Liver (tissue), 9 donors: Measurements from ENCODE around the gene PFDN4. TPM values are rescaled to one million over a fixed set of nuclear protein-coding genes. Genes with fewer than 3 reads are reported as not detected.

Source experiments
- DNase-seq: peaks from one replicate; pipeline ENCODE4 v3.0.0-alpha.2; 2017; ENCODE audit warnings: low spot score
- H3K27ac ChIP-seq, 2 donors: one replicate each; pipeline ENCODE4 v1.7.0; 2013; ENCODE audit warnings: inconsistent platforms in 2 of 2, low read length in 2 of 2, control low read depth in 1 of 2, low read depth in 1 of 2, mild to moderate bottlenecking in 1 of 2
- H3K27me3 ChIP-seq, 4 donors: one replicate each; pipeline versions ENCODE4 v1.6.1 to v1.7.0; 2013; ENCODE audit warnings: low read length in 3 of 4, inconsistent platforms in 1 of 4, mild to moderate bottlenecking in 1 of 4, moderate library complexity in 1 of 4; ENCODE audit not compliant: control insufficient read depth in 4 of 4, insufficient read depth in 4 of 4
- H3K36me3 ChIP-seq, 4 donors: one replicate each; pipeline versions ENCODE4 v1.6.1 to v1.7.0; 2013; ENCODE audit warnings: low read length in 3 of 4, mild to moderate bottlenecking in 3 of 4, low read depth in 1 of 4, moderate library complexity in 1 of 4; ENCODE audit not compliant: control insufficient read depth in 4 of 4, insufficient read depth in 3 of 4
- H3K4me1 ChIP-seq, 4 donors: one replicate each; pipeline versions ENCODE4 v1.6.1 to v1.7.0; 2013; ENCODE audit warnings: low read length in 3 of 4, mild to moderate bottlenecking in 3 of 4, moderate library complexity in 1 of 4; ENCODE audit not compliant: control insufficient read depth in 4 of 4, insufficient read depth in 4 of 4
- H3K4me3 ChIP-seq, 3 donors: one replicate each; pipeline versions ENCODE4 v1.6.1 to v1.7.0; 2013; ENCODE audit warnings: low read length in 3 of 3, control low read depth in 1 of 3, low read depth in 1 of 3, mild to moderate bottlenecking in 1 of 3
- H3K9ac ChIP-seq, 2 donors: one replicate each; pipeline ENCODE4 v1.7.0; 2013; ENCODE audit warnings: low read length in 2 of 2, mild to moderate bottlenecking in 2 of 2, moderate library complexity in 2 of 2, control low read depth in 1 of 2, low read depth in 1 of 2
- H3K9me3 ChIP-seq, 4 donors: one replicate each; pipeline versions ENCODE4 v1.6.1 to v1.7.0; 2013; ENCODE audit warnings: low read length in 3 of 4; ENCODE audit not compliant: control insufficient read depth in 4 of 4
- HNF4A ChIP-seq, 2 donors: conservative IDR thresholded peaks; 2 replicates each; pipeline ENCODE4 v1.6.1; 2016; ENCODE audit warnings: antibody characterized with exemption in 2 of 2, mild to moderate bottlenecking in 2 of 2
- JUND ChIP-seq, 2 donors: IDR thresholded peaks; 2 replicates each; pipeline ENCODE4 v1.6.1; 2016; ENCODE audit warnings: antibody characterized with exemption in 2 of 2
- RXRA ChIP-seq, 2 donors: IDR thresholded peaks; 2 replicates each; pipeline ENCODE4 v1.6.1; 2017 to 2018; ENCODE audit warnings: antibody characterized with exemption in 2 of 2, mild to moderate bottlenecking in 1 of 2
- WGBS: extraction: QIAGEN DNeasy Blood & Tissue Kit; methylation state at CpG from one replicate; pipeline ENCODE4 v1.1.7; 2013; 5-methylcytosine and 5-hydroxymethylcytosine counted together
- polyA plus RNA-seq, 2 donors: library from polyadenylated mRNA; stranded (reverse) in 1 of 2; unstranded in 1 of 2; fragments of 200-250 nt in 1 of 2; fragments of >200 nt in 1 of 2; fragmentation: Nextera tagmentation in 1 of 2; extraction: Ambion mirVana in 1 of 2; gene quantifications; one replicate each; pipeline versions ENCODE4 v1.2.1 to v1.2.3, GENCODE V29; 2013 to 2015
- total RNA-seq, 2 donors: library from RNA; depleted of rRNA; stranded (reverse); fragments of >200 nt; gene quantifications; one replicate each; pipeline ENCODE4 v1.2.3, GENCODE V29; 2014
- TF ChIP-seq, protein P1 (sequence below): fragments of 150-350 bp; IDR thresholded peaks from 2 replicates; pipeline ENCODE4 v1.5.1; 2017; ENCODE audit warnings: improper control_type of control experiment, low read depth, low read length; ENCODE audit not compliant: missing input control
- TF ChIP-seq, protein P2 (sequence below): IDR thresholded peaks from 2 replicates; pipeline ENCODE4 v1.6.1; 2016; ENCODE audit warnings: antibody characterized with exemption
- TF ChIP-seq, protein P3 (sequence below): IDR thresholded peaks from 2 replicates; pipeline ENCODE4 v1.6.1; 2016; ENCODE audit warnings: antibody characterized with exemption
- TF ChIP-seq, protein P4 (sequence below): IDR thresholded peaks from 2 replicates; pipeline ENCODE4 v1.6.1; 2016; ENCODE audit warnings: antibody characterized with exemption, mild to moderate bottlenecking
- donor health status: healthy.
- donor health status: healthy.
- donor health status: healthy.
- donor health status: healthy.
- donor health status: healthy.

Gene PFDN4
- total and polyA plus RNA-seq, 4 donors: 12.9 to 17.3 (median 13.5) TPM

DNA sequence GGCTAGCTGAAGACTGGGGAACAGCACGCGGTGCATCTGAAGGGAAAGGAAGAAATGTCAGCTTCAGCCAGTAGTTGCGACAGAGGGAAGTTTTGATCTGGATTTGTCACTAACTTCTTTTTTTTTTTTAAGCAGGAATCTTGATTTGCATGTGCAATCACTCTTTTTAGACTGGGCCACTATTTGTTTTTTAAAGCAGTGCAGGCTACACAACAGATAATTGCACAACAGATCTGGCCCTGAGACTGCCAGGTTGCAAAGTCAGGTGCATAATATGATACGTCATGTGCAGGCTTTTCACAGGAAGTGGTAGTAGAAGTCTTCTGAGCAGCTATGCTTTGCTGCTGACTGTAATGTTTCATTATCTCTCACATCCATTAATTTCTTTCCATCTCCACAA lies 13.5 kb downstream of the PFDN4 start (continued):
- TF ChIP-seq, protein P1, sequence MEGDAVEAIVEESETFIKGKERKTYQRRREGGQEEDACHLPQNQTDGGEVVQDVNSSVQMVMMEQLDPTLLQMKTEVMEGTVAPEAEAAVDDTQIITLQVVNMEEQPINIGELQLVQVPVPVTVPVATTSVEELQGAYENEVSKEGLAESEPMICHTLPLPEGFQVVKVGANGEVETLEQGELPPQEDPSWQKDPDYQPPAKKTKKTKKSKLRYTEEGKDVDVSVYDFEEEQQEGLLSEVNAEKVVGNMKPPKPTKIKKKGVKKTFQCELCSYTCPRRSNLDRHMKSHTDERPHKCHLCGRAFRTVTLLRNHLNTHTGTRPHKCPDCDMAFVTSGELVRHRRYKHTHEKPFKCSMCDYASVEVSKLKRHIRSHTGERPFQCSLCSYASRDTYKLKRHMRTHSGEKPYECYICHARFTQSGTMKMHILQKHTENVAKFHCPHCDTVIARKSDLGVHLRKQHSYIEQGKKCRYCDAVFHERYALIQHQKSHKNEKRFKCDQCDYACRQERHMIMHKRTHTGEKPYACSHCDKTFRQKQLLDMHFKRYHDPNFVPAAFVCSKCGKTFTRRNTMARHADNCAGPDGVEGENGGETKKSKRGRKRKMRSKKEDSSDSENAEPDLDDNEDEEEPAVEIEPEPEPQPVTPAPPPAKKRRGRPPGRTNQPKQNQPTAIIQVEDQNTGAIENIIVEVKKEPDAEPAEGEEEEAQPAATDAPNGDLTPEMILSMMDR: no peak
- TF ChIP-seq HNF4A (conservative IDR thresholded peaks at IDR 0.05): peak; percentile 44 to 76
- TF ChIP-seq, protein P2, sequence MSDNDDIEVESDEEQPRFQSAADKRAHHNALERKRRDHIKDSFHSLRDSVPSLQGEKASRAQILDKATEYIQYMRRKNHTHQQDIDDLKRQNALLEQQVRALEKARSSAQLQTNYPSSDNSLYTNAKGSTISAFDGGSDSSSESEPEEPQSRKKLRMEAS: peak; percentile 81

DNA sequence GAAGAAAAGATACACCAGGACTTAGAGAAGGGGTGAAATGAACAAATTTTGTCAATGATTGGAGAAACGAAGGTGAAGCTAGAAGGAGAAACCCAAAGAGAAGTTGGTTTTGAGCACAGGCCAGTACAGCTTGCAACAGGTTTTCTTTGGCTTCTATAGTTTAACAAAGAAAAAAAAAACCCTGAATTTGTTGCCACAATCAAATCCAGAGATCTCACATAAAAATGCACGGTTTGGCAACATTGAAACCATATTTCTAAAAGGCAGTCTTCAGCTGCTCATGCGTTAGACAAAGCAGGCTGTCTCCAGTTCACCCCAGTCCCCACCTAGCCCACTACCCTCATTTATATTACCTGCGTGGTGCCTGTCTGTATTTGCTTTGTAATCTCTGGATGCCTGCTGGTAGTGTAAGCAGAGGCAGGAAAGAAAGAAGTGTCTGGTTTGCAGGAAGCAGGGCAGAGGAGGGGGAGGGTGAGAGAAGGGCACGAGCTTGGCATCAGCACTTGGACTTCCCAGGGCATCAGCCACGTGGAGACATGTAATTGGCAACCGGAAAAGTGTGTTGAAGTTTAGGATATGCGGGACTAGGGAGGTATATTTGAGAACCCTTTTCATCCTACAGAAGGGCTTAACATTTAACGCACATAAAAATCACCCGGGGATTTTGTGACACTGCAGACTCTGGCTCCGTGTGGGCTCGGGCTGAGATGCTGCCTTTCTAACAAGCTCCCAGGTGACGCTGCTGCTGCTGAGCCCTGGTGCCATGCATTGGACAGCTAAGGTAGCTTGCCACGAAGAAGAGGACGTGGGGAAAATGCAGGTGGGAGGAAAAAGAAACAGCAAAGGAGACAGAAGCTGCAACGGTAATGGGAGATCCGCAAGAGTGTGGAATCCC lies 14.4 kb downstream of the PFDN4 start:
- DNase-seq: no peak
- Histone ChIP-seq H3K27ac (peak overlapping the region; percentile 52 to 81), H3K4me1 (peaks cover 5 to 14% (median 14%) of the 10 kb centered on the region in 4 donors), H3K9me3 (no peaks in the 10 kb centered on the region), H3K9ac (no peak overlapping the region), H3K36me3 (peaks cover 0 to 3% (median under 1%) of the 10 kb centered on the region in 4 donors), H3K4me3 (no peak overlapping the region), H3K27me3 (no peaks in the 10 kb centered on the region)
- WGBS: 57% methylated on average over 17 of the region's 17 CpGs
- peak in 1 of 2 donors; percentile 17 for TF ChIP-seq RXRA (IDR thresholded peaks at IDR 0.05)
- TF ChIP-seq, protein P3, sequence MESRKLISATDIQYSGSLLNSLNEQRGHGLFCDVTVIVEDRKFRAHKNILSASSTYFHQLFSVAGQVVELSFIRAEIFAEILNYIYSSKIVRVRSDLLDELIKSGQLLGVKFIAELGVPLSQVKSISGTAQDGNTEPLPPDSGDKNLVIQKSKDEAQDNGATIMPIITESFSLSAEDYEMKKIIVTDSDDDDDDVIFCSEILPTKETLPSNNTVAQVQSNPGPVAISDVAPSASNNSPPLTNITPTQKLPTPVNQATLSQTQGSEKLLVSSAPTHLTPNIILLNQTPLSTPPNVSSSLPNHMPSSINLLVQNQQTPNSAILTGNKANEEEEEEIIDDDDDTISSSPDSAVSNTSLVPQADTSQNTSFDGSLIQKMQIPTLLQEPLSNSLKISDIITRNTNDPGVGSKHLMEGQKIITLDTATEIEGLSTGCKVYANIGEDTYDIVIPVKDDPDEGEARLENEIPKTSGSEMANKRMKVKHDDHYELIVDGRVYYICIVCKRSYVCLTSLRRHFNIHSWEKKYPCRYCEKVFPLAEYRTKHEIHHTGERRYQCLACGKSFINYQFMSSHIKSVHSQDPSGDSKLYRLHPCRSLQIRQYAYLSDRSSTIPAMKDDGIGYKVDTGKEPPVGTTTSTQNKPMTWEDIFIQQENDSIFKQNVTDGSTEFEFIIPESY: no peak
- peak in 1 of 2 donors; percentile 17 for TF ChIP-seq HNF4A (conservative IDR thresholded peaks at IDR 0.05)
- TF ChIP-seq JUND (IDR thresholded peaks at IDR 0.05): no peak

DNA sequence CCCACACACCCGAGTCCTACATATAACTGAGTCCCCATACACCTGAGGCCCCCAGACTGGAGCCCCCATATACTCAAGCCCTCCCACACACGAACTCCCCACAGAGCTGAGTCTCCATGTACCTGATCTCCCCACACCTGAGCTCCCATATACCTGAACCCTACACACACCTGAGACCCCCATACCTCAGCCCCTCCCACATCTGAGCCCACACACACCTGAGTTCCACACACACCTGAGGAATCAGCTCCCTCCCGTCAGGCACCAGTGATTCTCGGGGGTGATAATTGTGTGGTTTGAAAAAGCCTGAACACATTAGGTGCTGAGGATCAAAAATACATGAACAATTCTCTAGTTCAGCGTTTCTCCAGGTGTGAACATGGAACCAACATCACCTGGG lies 15.4 kb downstream of the PFDN4 start:
- peaks cover 0 to 1% (median 0%) of the 10 kb centered on the region in 4 donors for H3K36me3 ChIP-seq
- H3K4me1 ChIP-seq: peaks cover 5 to 14% (median 14%) of the 10 kb centered on the region in 4 donors
- TF ChIP-seq, protein P2: no peak
- TF ChIP-seq HNF4A (conservative IDR thresholded peaks at IDR 0.05): no peak
- TF ChIP-seq, protein P4, sequence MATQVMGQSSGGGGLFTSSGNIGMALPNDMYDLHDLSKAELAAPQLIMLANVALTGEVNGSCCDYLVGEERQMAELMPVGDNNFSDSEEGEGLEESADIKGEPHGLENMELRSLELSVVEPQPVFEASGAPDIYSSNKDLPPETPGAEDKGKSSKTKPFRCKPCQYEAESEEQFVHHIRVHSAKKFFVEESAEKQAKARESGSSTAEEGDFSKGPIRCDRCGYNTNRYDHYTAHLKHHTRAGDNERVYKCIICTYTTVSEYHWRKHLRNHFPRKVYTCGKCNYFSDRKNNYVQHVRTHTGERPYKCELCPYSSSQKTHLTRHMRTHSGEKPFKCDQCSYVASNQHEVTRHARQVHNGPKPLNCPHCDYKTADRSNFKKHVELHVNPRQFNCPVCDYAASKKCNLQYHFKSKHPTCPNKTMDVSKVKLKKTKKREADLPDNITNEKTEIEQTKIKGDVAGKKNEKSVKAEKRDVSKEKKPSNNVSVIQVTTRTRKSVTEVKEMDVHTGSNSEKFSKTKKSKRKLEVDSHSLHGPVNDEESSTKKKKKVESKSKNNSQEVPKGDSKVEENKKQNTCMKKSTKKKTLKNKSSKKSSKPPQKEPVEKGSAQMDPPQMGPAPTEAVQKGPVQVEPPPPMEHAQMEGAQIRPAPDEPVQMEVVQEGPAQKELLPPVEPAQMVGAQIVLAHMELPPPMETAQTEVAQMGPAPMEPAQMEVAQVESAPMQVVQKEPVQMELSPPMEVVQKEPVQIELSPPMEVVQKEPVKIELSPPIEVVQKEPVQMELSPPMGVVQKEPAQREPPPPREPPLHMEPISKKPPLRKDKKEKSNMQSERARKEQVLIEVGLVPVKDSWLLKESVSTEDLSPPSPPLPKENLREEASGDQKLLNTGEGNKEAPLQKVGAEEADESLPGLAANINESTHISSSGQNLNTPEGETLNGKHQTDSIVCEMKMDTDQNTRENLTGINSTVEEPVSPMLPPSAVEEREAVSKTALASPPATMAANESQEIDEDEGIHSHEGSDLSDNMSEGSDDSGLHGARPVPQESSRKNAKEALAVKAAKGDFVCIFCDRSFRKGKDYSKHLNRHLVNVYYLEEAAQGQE: no peak
- no peak for DNase-seq
- no peak overlapping the region for H3K9ac ChIP-seq
- H3K4me3 ChIP-seq: no peak overlapping the region
- H3K27me3 ChIP-seq: no peaks in the 10 kb centered on the region
- H3K9me3 ChIP-seq: no peaks in the 10 kb centered on the region
- WGBS: 84% methylated on average over 5 of the region's 5 CpGs
- H3K27ac ChIP-seq: no peak overlapping the region
